ENCODE measurements around the gene SLC25A22. TPM values are rescaled to one million over a fixed set of nuclear protein-coding genes. Genes with fewer than 3 reads are reported as not detected.

The SLC25A22 gene
- total RNA-seq, 2 experiments from 2014 or later: 33.3 to 36.7 TPM

DNA sequence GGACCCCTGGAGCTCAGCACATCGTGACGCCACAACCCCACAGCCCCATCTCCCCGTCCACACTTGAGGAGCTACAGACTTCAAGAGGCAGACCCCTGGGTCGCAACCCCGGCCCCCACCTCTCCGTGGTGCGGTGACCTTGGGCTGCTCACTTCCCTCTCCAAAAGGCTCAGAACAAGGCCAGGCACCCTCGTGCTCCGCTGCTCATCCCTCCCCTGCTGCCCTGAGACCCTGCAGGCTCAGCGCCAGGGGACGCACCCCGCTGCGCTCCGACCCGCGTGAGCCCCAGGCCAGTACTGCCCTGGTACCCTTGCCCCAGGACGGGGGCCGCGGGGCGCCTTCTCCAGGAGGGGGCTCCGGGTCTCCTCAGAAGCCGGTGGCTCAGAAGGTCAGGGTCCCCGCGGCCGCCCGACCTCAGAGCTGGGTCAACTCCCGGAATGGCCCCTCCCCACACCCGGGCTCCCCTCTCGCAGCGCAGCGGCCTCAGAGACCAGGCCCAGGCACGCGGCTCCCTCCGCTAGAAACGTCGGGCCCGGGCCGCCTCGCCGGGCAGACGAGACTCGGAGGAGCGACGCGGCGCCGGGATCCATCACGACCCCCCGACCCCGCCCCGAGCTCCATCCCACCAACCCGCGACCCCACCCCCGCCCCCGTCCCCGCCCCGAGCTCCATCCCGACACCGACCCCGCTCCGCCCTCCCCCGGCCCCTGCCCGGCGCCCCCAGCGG is 21.4 kb downstream of the SLC25A22 start:
- Mint-ChIP-seq H3K4me1 (ENCODE audit: low read depth) (peaks cover 25% of the 10 kb centered on the region), H3K4me3 (peak overlapping the region; percentile 89), H3K27ac (peak overlapping the region; percentile 73), H3K9me3 (no peaks in the 10 kb centered on the region), H3K27me3 (no peaks in the 10 kb centered on the region), H3K36me3 (ENCODE audit: low read depth) (peaks cover 19% of the 10 kb centered on the region)
- POLR2A ChIA-PET: interaction anchor here (0.6 to 3.8 kb wide), 11 partner anchors 10 to 50 kb away, joined by 3 to 21 read pairs (median 5); partner anchors contain the start of genes PIDD1, RPLP2 and TALDO1
- intact Hi-C loops (cut with micrococcal nuclease): no loop called here
- CTCF ChIA-PET: interaction anchor here (2.0 kb wide), 1 partner anchor 51 kb away, joined by 5 read pairs; no protein-coding TSS in a partner anchor
- TF ChIP-seq, protein P1, sequence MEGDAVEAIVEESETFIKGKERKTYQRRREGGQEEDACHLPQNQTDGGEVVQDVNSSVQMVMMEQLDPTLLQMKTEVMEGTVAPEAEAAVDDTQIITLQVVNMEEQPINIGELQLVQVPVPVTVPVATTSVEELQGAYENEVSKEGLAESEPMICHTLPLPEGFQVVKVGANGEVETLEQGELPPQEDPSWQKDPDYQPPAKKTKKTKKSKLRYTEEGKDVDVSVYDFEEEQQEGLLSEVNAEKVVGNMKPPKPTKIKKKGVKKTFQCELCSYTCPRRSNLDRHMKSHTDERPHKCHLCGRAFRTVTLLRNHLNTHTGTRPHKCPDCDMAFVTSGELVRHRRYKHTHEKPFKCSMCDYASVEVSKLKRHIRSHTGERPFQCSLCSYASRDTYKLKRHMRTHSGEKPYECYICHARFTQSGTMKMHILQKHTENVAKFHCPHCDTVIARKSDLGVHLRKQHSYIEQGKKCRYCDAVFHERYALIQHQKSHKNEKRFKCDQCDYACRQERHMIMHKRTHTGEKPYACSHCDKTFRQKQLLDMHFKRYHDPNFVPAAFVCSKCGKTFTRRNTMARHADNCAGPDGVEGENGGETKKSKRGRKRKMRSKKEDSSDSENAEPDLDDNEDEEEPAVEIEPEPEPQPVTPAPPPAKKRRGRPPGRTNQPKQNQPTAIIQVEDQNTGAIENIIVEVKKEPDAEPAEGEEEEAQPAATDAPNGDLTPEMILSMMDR (IDR thresholded peaks at IDR 0.05): no peak
- DNase-seq: peak; percentile 37
- ATAC-seq: peak; percentile 32

DNA sequence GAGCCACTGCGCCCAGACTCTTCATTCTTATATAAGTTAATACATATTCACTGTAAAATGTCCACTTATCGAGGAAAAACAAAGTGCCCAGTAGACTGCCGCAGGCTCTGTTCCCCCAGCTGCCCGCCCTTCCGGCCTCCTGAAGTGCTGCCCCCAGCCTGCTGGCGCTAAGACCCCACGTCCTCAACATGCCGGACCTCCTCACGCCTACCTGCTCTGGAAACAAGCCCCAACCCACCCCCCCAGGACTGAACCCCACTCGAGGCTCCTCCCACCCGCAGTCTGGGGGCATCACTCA is 21.9 kb downstream of the SLC25A22 start:
- H3K27me3 Mint-ChIP-seq: no peaks in the 10 kb centered on the region
- H3K9me3 Mint-ChIP-seq: no peaks in the 10 kb centered on the region
- intact Hi-C loops (cut with micrococcal nuclease): no loop called here
- DNase-seq (no peak), ATAC-seq (no peak)
- H3K4me1 Mint-ChIP-seq (ENCODE audit: low read depth): peaks cover 22% of the 10 kb centered on the region
- ChIA-PET POLR2A (interaction anchor here (1.1 to 3.8 kb wide), 9 partner anchors 10 to 33 kb away, joined by 3 to 21 read pairs (median 6); partner anchors contain the start of genes RPLP2 and TALDO1), CTCF (interaction anchor here (1.2 to 2.0 kb wide), 3 partner anchors 18 to 50 kb away, joined by 3 to 5 read pairs (median 4); no protein-coding TSS in a partner anchor)
- H3K36me3 Mint-ChIP-seq (ENCODE audit: low read depth): peaks cover 19% of the 10 kb centered on the region
- TF ChIP-seq, protein P1 (IDR thresholded peaks at IDR 0.05): no peak
- peak overlapping the region; percentile 89 for H3K4me3 Mint-ChIP-seq
- peak overlapping the region; percentile 73 for H3K27ac Mint-ChIP-seq

DNA sequence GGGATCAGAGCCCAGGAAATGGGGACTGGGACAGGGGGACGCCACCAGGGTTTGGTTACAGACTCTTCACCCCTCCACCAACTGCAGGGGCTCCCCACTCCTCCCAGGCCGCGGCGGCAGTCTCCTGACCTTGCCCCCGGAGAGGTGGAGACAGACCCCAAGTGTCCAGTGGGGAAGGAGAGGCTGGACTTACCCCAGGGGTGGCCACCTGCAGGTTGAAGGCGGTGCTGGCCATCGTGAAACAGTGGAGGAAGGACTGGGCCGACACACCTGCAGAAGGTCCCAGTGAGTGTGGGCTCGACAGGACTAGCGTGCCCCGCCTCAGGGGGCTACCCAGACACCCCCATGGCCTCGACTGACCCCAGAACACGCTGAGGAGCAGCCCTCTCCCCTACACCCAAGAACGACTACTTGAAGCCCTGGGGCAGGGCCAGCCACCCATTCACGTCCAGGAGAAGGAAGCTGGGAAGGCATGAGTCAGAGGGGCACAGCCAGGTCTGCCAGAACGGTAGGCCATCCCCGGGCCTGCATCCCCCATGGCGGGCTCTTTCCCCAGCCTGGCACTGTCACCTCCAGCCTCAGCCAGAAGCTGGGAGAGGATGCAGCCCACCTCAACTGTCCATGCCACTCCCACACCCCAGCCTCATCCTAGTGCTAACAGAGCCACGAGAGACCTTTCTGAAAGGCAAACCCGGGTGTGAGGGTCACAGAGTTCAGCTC is 23.0 kb downstream of the SLC25A22 start:
- ATAC-seq: no peak
- intact Hi-C loops (cut with micrococcal nuclease): no loop called here
- no peaks in the 10 kb centered on the region for H3K27me3 Mint-ChIP-seq
- peaks cover 27% of the 10 kb centered on the region for H3K36me3 Mint-ChIP-seq (ENCODE audit: low read depth)
- DNase-seq: no peak
- no peaks in the 10 kb centered on the region for H3K9me3 Mint-ChIP-seq
- peak overlapping the region; percentile 28 for H3K27ac Mint-ChIP-seq
- CTCF ChIA-PET: interaction anchor here (1.2 to 1.3 kb wide), 2 partner anchors 19 to 21 kb away, joined by 3 to 4 read pairs; no protein-coding TSS in a partner anchor
- TF ChIP-seq, protein P1 (IDR thresholded peaks at IDR 0.05): no peak
- POLR2A ChIA-PET: interaction anchor here (0.6 to 2.5 kb wide), 9 partner anchors 9 to 139 kb away, joined by 3 to 9 read pairs (median 3); partner anchors contain the start of genes SLC25A22 and TALDO1
- peaks cover 20% of the 10 kb centered on the region for H3K4me1 Mint-ChIP-seq (ENCODE audit: low read depth)
- H3K4me3 Mint-ChIP-seq: peak overlapping the region; percentile 66

DNA sequence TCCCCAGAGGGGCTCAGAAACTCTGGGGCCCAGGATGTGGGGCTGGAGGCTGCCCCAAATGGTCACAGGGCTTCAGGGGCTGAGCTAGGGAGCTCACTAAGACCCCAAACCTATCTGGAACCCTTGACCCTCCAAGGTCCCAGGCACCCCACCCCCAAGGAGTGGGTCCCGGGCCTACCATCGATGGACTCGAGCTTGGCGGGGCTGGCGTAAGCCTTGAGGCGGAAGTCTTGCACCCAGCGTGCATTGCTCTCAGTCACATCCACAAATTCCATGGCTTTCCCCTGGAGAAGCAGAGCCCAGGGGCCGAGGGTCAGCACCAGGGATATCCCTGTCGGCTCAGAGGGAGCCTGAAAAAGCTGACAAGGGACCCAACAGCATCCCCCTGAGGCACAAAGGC is 24.3 kb downstream of the SLC25A22 start:
- H3K4me3 Mint-ChIP-seq: no peak overlapping the region
- H3K9me3 Mint-ChIP-seq: no peaks in the 10 kb centered on the region
- H3K27me3 Mint-ChIP-seq: no peaks in the 10 kb centered on the region
- H3K27ac Mint-ChIP-seq: no peak overlapping the region
- ATAC-seq: no peak
- ChIA-PET POLR2A (interaction anchor here (0.6 to 1.1 kb wide), 2 partner anchors 15 to 27 kb away, joined by 3 to 4 read pairs; partner anchors contain the start of gene TALDO1), CTCF (no interaction called here)
- DNase-seq: no peak
- H3K4me1 Mint-ChIP-seq (ENCODE audit: low read depth): peaks cover 17% of the 10 kb centered on the region
- peaks cover 22% of the 10 kb centered on the region for H3K36me3 Mint-ChIP-seq (ENCODE audit: low read depth)
- intact Hi-C loops (cut with micrococcal nuclease): no loop called here
- TF ChIP-seq, protein P1 (IDR thresholded peaks at IDR 0.05): no peak

All from activated CD8-positive, alpha-beta T cell treated with anti-CD3 and anti-CD28 coated beads for 36 hours (primary cell).